NCI-H128 (cell line): ENCODE data around the gene PSAP.

Experiments
- DNase-seq: peaks from one replicate; lab custom pipeline; 2025; ENCODE audit not compliant: unreplicated experiment; lab: John Stamatoyannopoulos, UW

The PSAP gene

GRCh38 chr10:71845410-71846405, 5.3 kb downstream of the PSAP start:
- DNase-seq = no peak

DNA sequence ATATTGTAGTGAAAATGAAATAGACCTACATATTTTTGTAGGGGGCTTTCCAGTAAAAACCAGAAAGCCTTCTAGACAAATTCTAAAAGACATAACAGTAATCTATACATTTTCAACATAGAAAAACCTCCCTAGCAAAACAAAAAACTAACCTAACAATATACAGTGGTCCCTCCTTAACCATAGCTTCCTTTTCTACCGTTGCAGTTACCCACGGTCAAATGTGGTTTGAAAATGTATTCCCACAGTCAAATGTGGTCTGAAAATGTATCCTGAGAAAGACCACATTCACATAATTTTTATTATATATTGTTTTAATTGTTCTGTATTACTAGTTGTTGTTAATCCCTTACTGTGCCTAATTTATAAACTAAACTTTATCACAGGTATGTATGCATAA, 6.4 kb downstream of the PSAP start:
- DNase-seq = no peak

- no peak for DNase-seq
Measured at GRCh38 chr10:71844084-71844483, 7.0 kb downstream of the PSAP start.

DNA sequence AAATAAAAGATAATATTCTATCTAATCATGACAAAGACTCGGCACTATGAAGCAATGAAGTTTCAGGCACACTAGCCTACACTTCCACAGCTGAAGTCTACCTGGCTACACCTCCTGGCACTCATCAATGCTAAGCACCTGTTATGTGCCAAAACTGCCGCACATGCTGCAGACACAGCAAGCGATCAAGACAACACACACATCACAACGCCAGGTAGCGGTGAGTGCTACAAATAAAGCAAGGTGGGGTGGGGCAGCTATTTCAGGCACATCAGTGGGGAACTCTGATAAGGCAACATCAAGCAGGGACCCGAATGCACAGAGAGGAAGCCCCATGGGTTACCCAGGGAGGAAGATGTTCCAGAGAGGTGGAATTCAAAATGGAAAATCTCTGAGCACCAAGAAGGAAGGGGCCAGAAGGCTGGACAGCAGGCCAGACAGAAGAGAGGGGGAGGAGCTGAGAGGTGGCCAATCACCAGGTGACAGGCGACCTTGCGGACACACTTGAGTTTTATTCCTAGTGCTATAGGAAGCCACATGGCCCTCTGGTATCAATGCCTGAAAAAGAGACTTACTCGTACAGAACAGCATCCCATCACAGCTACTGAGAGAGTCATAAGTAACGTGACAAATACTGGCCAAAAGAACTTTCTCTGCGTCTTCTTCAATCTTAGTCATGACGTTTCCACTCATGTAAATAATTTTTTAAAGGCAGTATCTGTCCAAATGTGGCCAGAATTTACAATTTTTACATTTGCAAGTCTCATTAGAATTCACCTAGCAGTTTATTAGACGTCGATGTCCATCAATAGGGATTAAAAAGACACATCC, 8.0 kb downstream of the PSAP start:
- DNase-seq = no peak

- DNase-seq = no peak
Measured at GRCh38 chr10:71842422-71842821, 8.6 kb downstream of the PSAP start.

DNA sequence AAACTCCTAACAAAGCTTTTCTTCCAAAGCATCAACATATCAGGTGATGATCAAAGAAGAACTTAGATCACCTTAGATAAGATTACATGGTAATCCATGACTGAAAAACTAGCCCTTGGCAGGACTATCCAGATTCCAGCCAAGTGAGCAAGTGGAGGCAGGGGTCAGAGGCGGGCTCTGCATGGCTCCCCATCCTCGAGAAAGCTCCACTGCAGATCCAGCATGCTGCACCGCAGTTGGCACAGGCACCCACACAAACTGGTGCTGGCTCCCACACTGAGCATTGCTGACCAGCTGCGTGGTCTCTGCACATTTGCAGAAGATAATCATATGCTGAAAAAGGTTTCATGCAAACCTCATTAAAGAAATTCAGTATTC, 10.1 kb downstream of the PSAP start:
- no peak for DNase-seq

DNA sequence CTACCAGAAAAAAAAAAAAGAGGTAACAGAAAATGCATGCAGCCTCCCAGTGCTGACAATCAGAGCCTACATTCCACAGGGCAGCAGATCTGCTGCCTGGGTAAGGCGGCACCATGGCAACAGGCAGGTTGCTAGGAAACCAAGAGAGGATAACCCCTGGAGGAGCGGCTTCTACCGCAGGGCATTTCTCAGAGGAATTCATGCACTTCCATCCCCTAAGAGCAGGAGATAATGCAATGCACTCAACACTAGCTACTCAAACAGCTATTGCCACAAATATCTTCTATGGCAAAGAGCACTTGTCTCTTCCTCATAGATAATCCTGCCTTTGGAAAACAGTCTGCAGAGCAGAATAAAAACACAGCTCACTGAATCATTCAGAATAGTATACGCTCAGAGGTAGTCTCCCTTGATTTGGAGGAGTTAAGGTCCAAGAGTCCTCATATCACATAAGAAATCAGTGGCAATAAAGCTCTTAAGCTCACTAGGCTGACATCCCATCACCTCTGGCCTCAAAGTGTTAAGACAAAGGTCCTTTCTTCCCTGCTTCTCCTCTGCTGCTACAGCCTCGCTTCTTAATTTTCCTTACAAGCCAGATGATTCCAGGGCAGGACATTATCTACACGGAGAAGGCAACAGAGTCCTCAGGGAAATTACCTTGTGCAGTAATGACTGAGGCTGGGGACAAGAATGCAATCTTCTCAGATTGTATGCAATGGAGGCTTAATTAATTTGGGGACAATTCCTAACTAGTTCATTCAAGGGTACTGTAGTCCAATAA, 10.7 kb downstream of the PSAP start:
- peak; percentile 42 for DNase-seq

DNA sequence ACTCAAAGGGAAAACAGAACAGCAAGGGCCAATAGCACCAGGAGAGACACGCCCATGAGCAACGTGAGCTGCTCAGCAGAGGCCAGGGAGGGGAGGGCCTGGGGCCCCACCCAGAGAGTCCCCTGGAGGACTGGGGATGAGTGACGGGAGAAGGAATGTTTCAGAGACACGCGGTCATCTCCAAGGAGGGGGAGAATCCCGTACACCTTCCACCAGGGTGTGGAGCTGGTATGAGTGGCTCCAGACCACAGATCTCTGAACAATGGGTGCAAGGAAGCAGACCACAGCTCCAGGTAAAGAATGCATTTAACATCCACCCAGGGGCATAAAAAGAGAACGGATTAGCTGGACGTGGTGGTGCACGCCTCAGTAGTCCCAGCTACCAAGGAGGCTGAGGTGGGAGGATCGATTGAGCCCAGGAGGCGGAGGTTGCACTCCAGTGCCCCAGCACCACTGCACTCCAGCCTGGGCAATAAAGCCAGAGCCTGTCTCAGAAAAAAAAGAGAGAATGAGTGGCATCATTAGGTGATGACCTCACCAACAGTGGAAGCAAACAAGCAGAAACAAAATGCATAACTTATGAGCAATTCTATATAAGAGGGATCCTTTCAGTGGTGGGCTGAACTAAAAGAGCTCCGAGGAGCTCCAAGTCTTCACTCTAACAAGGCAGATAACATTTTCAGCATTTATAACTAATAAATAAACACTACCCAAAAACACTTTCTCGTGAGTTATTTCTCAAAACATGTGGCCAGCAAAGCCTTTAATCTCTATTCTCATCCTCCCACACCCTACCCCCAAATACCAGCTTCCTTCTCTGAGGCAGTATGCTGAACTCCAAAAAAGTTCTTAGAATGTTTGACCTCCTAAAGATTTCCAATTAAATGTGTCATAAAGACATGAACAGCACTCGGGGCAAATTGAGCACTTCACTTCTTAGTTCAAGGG, 12.5 kb downstream of the PSAP start:
- DNase-seq = no peak

DNA sequence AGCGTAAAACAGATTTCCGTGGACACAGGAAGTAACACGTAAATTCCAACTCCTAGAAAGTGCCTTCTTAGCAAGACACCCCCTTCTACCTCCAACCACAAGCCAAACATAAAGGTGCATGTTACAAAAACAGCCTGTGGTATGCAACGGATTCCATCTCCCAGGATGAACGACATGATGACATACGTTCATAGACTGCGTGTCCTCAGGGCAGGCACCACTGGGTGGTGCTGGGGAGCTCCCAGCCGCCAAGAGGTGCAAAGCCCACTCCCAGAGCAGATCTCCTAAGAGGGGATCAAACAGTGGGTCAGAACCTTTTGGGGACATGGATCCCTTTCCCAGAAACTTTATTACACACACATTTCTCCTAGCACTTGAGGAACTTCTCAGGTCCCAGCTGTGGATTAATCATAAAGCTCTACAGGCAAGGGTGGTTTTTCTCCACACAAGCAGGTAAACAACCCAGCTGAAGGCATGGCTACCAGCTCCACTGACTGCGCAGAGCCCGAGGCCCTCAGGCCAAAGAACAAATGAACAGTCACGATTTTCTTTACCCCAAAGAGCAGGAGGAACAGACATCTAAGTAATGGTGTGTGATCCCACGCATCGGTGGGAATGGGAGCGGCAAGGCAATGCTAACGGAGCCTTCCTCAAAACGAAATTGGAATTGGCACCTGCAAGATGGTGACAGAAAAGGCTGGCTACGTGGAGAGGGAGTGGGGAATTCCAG, 13.8 kb downstream of the PSAP start:
- DNase-seq = no peak

- no peak for DNase-seq
Measured at GRCh38 chr10:71836596-71836974, 14.5 kb downstream of the PSAP start.

DNA sequence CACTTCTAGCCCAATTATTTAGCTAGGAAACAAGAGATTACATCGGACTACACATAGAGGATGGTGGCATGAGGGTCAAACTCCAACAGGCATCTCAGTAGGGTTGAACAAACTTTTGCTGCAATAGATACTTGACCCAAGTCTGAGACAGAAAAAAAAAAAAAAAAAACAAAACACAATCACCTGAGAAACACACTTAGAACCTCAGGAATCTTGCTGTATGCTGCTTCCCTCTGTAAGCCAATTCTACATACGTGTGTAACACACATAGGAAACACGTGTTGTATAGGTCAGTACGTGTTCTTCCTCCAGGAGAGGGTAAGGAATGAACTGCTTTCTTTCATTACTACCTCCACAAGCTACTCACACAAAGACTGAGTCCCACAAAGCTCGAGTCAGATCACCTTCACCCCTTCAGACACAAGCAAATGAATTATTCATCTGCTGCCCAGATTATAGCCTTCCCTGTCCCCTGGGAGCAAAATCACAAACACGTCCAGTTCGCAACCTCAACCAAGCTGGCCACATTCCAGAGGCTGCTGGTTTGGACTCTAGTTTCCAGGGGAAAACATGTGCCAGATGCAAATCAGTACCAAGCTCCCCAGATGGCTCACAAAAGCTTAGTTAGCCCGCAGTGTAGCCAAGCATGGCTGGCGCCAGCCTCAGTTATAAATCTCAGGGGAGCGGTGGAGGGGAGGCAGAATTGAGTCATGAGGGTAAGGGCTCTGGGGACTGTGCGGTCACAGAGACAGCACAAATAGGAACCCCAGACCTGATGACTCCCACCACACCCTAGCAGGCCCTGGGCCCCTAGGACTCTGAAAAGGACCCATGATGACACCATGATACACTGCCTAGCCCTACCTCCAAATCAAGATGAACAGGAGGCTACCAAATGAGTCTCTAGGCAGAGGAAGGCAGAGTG, 15.1 kb downstream of the PSAP start:
- peak; percentile 7 for DNase-seq

- DNase-seq = no peak
Measured at GRCh38 chr10:71834343-71834674, 16.7 kb downstream of the PSAP start.

DNA sequence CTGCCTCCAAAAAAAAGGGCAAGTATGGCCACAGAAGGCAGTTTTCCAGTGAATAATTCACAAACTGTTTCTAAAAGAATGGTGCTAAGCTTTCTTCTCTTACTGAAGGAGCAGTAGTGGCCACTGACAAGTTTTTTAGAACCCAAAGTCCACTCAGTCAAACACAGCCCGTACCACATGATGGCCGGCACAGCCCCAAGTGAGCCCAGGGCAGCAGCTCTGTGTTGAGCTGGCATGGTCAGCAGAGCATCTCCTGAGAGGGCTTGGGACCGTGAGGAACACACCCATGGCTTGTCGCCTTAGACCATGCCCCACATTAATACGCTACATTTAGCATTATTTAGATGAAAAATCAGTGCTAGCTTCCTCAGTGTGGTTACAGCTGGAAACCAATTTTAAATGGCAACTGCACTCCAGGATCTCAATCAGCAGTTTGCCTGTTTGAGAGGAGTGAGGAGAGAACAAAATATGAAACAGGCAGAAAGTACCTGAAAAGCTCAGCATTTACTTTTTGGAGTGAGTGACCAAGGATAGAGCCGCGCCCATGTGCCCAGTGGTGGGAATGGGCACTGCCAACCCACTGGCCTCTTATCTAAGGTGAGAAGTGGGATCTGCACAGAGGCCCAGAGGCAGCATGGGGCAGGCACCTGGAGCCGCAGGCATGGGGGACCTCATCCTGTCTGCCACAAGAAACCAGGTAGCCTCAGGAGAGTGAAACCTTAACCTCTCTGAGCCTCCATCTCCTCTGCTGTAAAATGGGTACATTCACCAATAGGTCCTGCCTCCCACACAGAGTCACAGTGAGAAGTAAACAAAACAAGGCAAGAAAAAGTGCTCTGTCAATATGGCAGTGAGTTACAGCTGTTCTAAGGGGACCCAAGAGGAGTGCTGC, 17.4 kb downstream of the PSAP start:
- no peak for DNase-seq

GRCh38 chr10:71832967-71833366, 18.1 kb downstream of the PSAP start:
- no peak for DNase-seq

GRCh38 chr10:71831646-71832552, 19.2 kb downstream of the PSAP start:
- DNase-seq = no peak

GRCh38 chr10:71830726-71831125, 20.3 kb downstream of the PSAP start:
- no peak for DNase-seq

DNA sequence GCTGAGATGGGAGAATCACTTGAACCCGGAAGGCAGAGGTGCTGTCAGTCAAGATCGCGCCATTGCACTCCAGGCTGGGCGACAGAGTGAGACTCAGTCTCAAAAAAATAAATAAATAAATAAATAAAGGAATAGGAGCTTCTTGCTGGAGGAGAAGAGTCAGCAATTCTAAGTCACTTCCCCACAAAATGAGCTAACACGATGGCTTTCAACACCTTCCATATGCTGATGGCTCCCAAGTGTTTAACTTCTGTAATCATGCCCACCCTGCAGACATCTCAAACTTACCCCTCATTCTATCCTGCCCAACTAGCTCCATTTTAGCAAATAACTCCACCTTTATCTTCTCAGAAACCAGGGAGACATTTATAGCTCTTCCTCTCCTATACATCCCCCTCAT, 21.2 kb downstream of the PSAP start:
- DNase-seq = no peak
